Measurements from ENCODE around the gene SYN1. TPM values are rescaled to one million over a fixed set of nuclear protein-coding genes. Genes with fewer than 3 reads are reported as not detected.

The SYN1 gene
- total RNA-seq, 1 donor from 2014 or later: 13.9 TPM

- H3K9me3 ChIP-seq (replicated peaks): no peaks in the 10 kb centered on the region
- no peaks in the 10 kb centered on the region for H3K27me3 ChIP-seq (ENCODE audit: low read depth)
- H3K4me1 ChIP-seq: peaks cover 21% of the 10 kb centered on the region
- peak; percentile 52 for TF ChIP-seq CTCF (IDR thresholded peaks at IDR 0.05; ENCODE audit: borderline replicate concordance)
- no peak for DNase-seq
- intact Hi-C loops (cut with micrococcal nuclease): no loop called here
- no peak overlapping the region for H3K4me3 ChIP-seq
- H3K36me3 ChIP-seq: peaks cover 23% of the 10 kb centered on the region
- H3K27ac ChIP-seq (replicated peaks): peak overlapping the region; percentile 56
Observed at GRCh38 chrX:47643926-47644325, 24.3 kb upstream of the SYN1 start.

- peaks cover 5% of the 10 kb centered on the region for H3K4me1 ChIP-seq
- no peaks in the 10 kb centered on the region for H3K27me3 ChIP-seq (ENCODE audit: low read depth)
- no peak for DNase-seq
- H3K9me3 ChIP-seq (replicated peaks): no peaks in the 10 kb centered on the region
- no peak overlapping the region for H3K27ac ChIP-seq (replicated peaks)
- intact Hi-C loops (cut with micrococcal nuclease): no loop called here
- TF ChIP-seq CTCF (IDR thresholded peaks at IDR 0.05; ENCODE audit: borderline replicate concordance): no peak
- H3K4me3 ChIP-seq: no peak overlapping the region
- H3K36me3 ChIP-seq: peaks cover 46% of the 10 kb centered on the region
Observed at GRCh38 chrX:47638816-47639215, 19.2 kb upstream of the SYN1 start.

- no peak overlapping the region for H3K27ac ChIP-seq (replicated peaks)
- H3K4me3 ChIP-seq: peak overlapping the region; percentile 43
- H3K4me1 ChIP-seq: no peaks in the 10 kb centered on the region
- peaks cover 46% of the 10 kb centered on the region for H3K36me3 ChIP-seq
- peak; percentile 25 for DNase-seq
- no peaks in the 10 kb centered on the region for H3K9me3 ChIP-seq (replicated peaks)
- H3K27me3 ChIP-seq (ENCODE audit: low read depth): no peaks in the 10 kb centered on the region
- no peak for TF ChIP-seq CTCF (IDR thresholded peaks at IDR 0.05; ENCODE audit: borderline replicate concordance)
- intact Hi-C loops (cut with micrococcal nuclease): no loop called here
Observed at GRCh38 chrX:47637546-47638195, 18.0 kb upstream of the SYN1 start.

GRCh38 chrX:47634871-47635575, 15.4 kb upstream of the SYN1 start:
- H3K9me3 ChIP-seq (replicated peaks): no peaks in the 10 kb centered on the region
- intact Hi-C loops (cut with micrococcal nuclease): no loop called here
- H3K4me3 ChIP-seq: no peak overlapping the region
- TF ChIP-seq CTCF (IDR thresholded peaks at IDR 0.05; ENCODE audit: borderline replicate concordance): no peak
- H3K27me3 ChIP-seq (ENCODE audit: low read depth): no peaks in the 10 kb centered on the region
- no peak overlapping the region for H3K27ac ChIP-seq (replicated peaks)
- H3K4me1 ChIP-seq: no peaks in the 10 kb centered on the region
- peaks cover 32% of the 10 kb centered on the region for H3K36me3 ChIP-seq
- no peak for DNase-seq

- Histone ChIP-seq H3K9me3 (replicated peaks) (no peaks in the 10 kb centered on the region), H3K27me3 (ENCODE audit: low read depth) (no peaks in the 10 kb centered on the region), H3K4me1 (no peaks in the 10 kb centered on the region), H3K36me3 (peaks cover 23% of the 10 kb centered on the region), H3K27ac (replicated peaks) (no peak overlapping the region), H3K4me3 (no peak overlapping the region)
- no peak for DNase-seq
- intact Hi-C loops (cut with micrococcal nuclease): no loop called here
- no peak for TF ChIP-seq CTCF (IDR thresholded peaks at IDR 0.05; ENCODE audit: borderline replicate concordance)
Observed at GRCh38 chrX:47633689-47634590, 14.3 kb upstream of the SYN1 start.
